Pancreas (tissue), 10 donors: ENCODE results near the gene IFNE. TPM values are rescaled to one million over a fixed set of nuclear protein-coding genes. Genes with fewer than 3 reads are reported as not detected.

Experiments used
- ATAC-seq, 4 donors: fragments of 200-7000 bp; cut with Tn5 transposase; one replicate each; pipeline versions ENCODE4 v1.8.0 to v1.9.1; 2020; ENCODE audit warnings: mild to moderate bottlenecking in 4 of 4, moderate library complexity in 4 of 4
- DNase-seq, 6 donors: peaks; one replicate each; pipeline ENCODE4 v3.0.0-alpha.2; 2020
- FAIRE-seq: peaks from 2 replicates; lab custom pipeline; 2012; peaks lifted over from hg19 to GRCh38; lab: Jason Lieb, UNC
- H3K27ac ChIP-seq, 4 donors: fragments of 200-600 bp; sonication (generic); 1 replicate in 3 of 4; 2 replicates in 1 of 4; pipeline versions ENCODE4 v1.5.0 to v1.8.0; 2020
- H3K27me3 ChIP-seq, 4 donors: fragments of 200-600 bp; one replicate each; pipeline ENCODE4 v1.8.0; 2021
- H3K36me3 ChIP-seq, 3 donors: fragments of 200-600 bp; sonication (generic) in 1 of 3; one replicate each; pipeline versions ENCODE4 v1.5.0 to v1.8.0; 2020 to 2021
- H3K4me1 ChIP-seq, 3 donors: fragments of 200-600 bp; one replicate each; pipeline ENCODE4 v1.8.0; 2021
- H3K4me3 ChIP-seq, 4 donors: fragments of 200-600 bp; sonication (generic) in 2 of 4; one replicate each; pipeline versions ENCODE4 v1.5.0 to v1.8.0; 2020 to 2021
- H3K9me3 ChIP-seq, 4 donors: fragments of 200-600 bp; one replicate each; pipeline ENCODE4 v1.8.0; 2021
- CTCF ChIP-seq, 4 donors: fragments of 200-600 bp; sonication (generic) in 3 of 4; IDR thresholded peaks; one replicate each; pipeline versions ENCODE4 v1.5.0 to v1.8.0; 2021; ENCODE audit warnings: antibody characterized with exemption in 4 of 4
- WGBS, 2 donors: extraction: QIAGEN DNeasy Blood & Tissue Kit; methylation state at CpG; one replicate each; pipeline ENCODE4 v1.1.7; 2013; 5-methylcytosine and 5-hydroxymethylcytosine counted together
- intact Hi-C, 3 donors: fragments of 100-400 bp; cut with DNase I; formaldehyde crosslinking; loops; one replicate each; pipeline versions ENCODE4 v1.11.1 to v1.14.2; 2022
- polyA plus RNA-seq, 2 donors: library from polyadenylated mRNA; stranded (reverse); fragments of 200-250 nt; gene quantifications; one replicate each; pipeline ENCODE4 v1.2.3, GENCODE V29; 2013
- total RNA-seq, 6 donors: library from RNA; stranded (reverse); fragmentation: NEBNext Ultra II Directional in 4 of 6; extraction: Animal tissue kit (Norgen Biotek cat#: 25700) in 4 of 6; gene quantifications; one replicate each; pipeline versions ENCODE4 v1.2.1 to v1.2.4, GENCODE V29; 2021 to 2023
- donor health status: healthy with polysubstance abuse.
- donor health status: DM: no; HTN: no; CAD: no; lungs with moderate emphysema.
- donor health status: DM: no; HTN: no; CAD: no.
- donor health status: control.
- donor health status: control.
- donor health status: Bipolar disorder and iron deficiency.
- donor health status: DM: yes; HTN: yes; CAD: no.
- donor health status: DM: no; HTN: no; CAD: no.
- donor health status: DM: no; HTN: no; CAD: no.
- donor health status: DM: yes; HTN: yes; CAD: no.

Gene IFNE
- total and polyA plus RNA-seq, 8 donors: 0.12 TPM; not detected in 7

GRCh38 chr9:21479152-21479702, 2.9 kb downstream of the IFNE start:
- Histone ChIP-seq H3K9me3 (no peaks in the 10 kb centered on the region), H3K4me3 (no peak overlapping the region), H3K27ac (no peak overlapping the region), H3K36me3 (no peaks in the 10 kb centered on the region), H3K27me3 (no peaks in the 10 kb centered on the region), H3K4me1 (no peaks in the 10 kb centered on the region)
- WGBS, 2 donors: 44 to 59% methylated on average over 8 of the region's 8 CpGs
- no peak for TF ChIP-seq CTCF (IDR thresholded peaks at IDR 0.05)
- no peak for DNase-seq
- no peak for FAIRE-seq
- intact Hi-C loops: no loop called here
- ATAC-seq: no peak

- no peaks in the 10 kb centered on the region for H3K9me3 ChIP-seq
- TF ChIP-seq CTCF (IDR thresholded peaks at IDR 0.05): no peak
- ATAC-seq: no peak
- no peaks in the 10 kb centered on the region for H3K27me3 ChIP-seq
- FAIRE-seq: no peak
- H3K4me3 ChIP-seq: no peak overlapping the region
- no peaks in the 10 kb centered on the region for H3K4me1 ChIP-seq
- intact Hi-C loops: no loop called here
- no peak overlapping the region for H3K27ac ChIP-seq
- no peaks in the 10 kb centered on the region for H3K36me3 ChIP-seq
- WGBS, 2 donors: 58 to 68% methylated on average over 2 of the region's 2 CpGs
- DNase-seq: no peak
Measured at GRCh38 chr9:21477466-21477865, 4.6 kb downstream of the IFNE start.

GRCh38 chr9:21473236-21473635, 8.9 kb downstream of the IFNE start:
- no peak for DNase-seq
- H3K4me3 ChIP-seq: no peak overlapping the region
- no peaks in the 10 kb centered on the region for H3K4me1 ChIP-seq
- TF ChIP-seq CTCF (IDR thresholded peaks at IDR 0.05): no peak
- no peak for FAIRE-seq
- no peak for ATAC-seq
- no peak overlapping the region for H3K27ac ChIP-seq
- no peaks in the 10 kb centered on the region for H3K27me3 ChIP-seq
- intact Hi-C loops: no loop called here
- no peaks in the 10 kb centered on the region for H3K9me3 ChIP-seq
- H3K36me3 ChIP-seq: no peaks in the 10 kb centered on the region
- 77 to 87% methylated on average over 3 of the region's 3 CpGs for WGBS, 2 donors

- no peaks in the 10 kb centered on the region for H3K4me1 ChIP-seq
- FAIRE-seq (no peak), DNase-seq (no peak), ATAC-seq (no peak)
- H3K27ac ChIP-seq: no peak overlapping the region
- no peaks in the 10 kb centered on the region for H3K36me3 ChIP-seq
- H3K9me3 ChIP-seq: no peaks in the 10 kb centered on the region
- H3K27me3 ChIP-seq: no peaks in the 10 kb centered on the region
- intact Hi-C loops: no loop called here
- H3K4me3 ChIP-seq: no peak overlapping the region
- WGBS, 2 donors: 65 to 76% methylated on average over 5 of the region's 5 CpGs
- no peak for TF ChIP-seq CTCF (IDR thresholded peaks at IDR 0.05)
Measured at GRCh38 chr9:21470126-21470525, 12.0 kb downstream of the IFNE start.

GRCh38 chr9:21465859-21466518, 16.1 kb downstream of the IFNE start:
- no peak overlapping the region for H3K27ac ChIP-seq
- no peaks in the 10 kb centered on the region for H3K4me1 ChIP-seq
- H3K9me3 ChIP-seq: no peaks in the 10 kb centered on the region
- no peak overlapping the region for H3K4me3 ChIP-seq
- peak; percentile 47 to 60 (median 56) for TF ChIP-seq CTCF (IDR thresholded peaks at IDR 0.05)
- intact Hi-C loops: loop anchor here in 2 of 3 donors (10.0 kb wide), 2 partner anchors 319 to 329 kb away; no protein-coding TSS in a partner anchor
- H3K27me3 ChIP-seq: no peaks in the 10 kb centered on the region
- DNase-seq: no peak
- FAIRE-seq: peak; percentile 67
- H3K36me3 ChIP-seq: no peaks in the 10 kb centered on the region
- peak; percentile 50 to 89 (median 78) for ATAC-seq
